Dermis microvascular lymphatic vessel endothelial cell (primary cell): ENCODE results near the gene CYB561D1. TPM values are rescaled to one million over a fixed set of nuclear protein-coding genes. Genes with fewer than 3 reads are reported as not detected.

Experiments
- DNase-seq, 2 donors: peaks; one replicate each; pipeline versions ENCODE4 v3.0.0 to v3.0.0-alpha.2; 2010; ENCODE audit warnings: low read depth in 2 of 2
- total RNA-seq: library from RNA; depleted of rRNA; stranded (reverse); fragments of >200 nt; gene quantifications from 2 replicates; pipeline ENCODE4 v1.2.1, GENCODE V29; 2014

Gene CYB561D1
- total RNA-seq, 1 donor from 2014 or later = 3.1 TPM

GRCh38 chr1:109479901-109480300 is 14.0 kb upstream of the CYB561D1 start:
- DNase-seq = no peak

GRCh38 chr1:109481646-109482045 is 12.2 kb upstream of the CYB561D1 start:
- no peak for DNase-seq

- DNase-seq = no peak
Measured at GRCh38 chr1:109482242-109482641, 11.7 kb upstream of the CYB561D1 start.

- DNase-seq = no peak
Measured at GRCh38 chr1:109482791-109483671, 10.9 kb upstream of the CYB561D1 start.

- DNase-seq = peak; percentile 82 to 89
Measured at GRCh38 chr1:109483672-109484518, 10.0 kb upstream of the CYB561D1 start, which contains the start of gene ATXN7L2. TSS of gene ATXN7L2 (plus strand) at chr1:109483905. CDS start at chr1:109483954, 49 bp downstream.

- no peak for DNase-seq
Measured at GRCh38 chr1:109484519-109484975, 9.3 kb upstream of the CYB561D1 start.

GRCh38 chr1:109485001-109485400 is 8.9 kb upstream of the CYB561D1 start:
- no peak for DNase-seq

GRCh38 chr1:109487261-109487660 is 6.6 kb upstream of the CYB561D1 start:
- no peak for DNase-seq

- no peak for DNase-seq
Measured at GRCh38 chr1:109488201-109488600, 5.7 kb upstream of the CYB561D1 start.

- no peak for DNase-seq
Measured at GRCh38 chr1:109488696-109489095, 5.2 kb upstream of the CYB561D1 start.

- peak; percentile 27 to 64 for DNase-seq
Measured at GRCh38 chr1:109490029-109490933, 3.6 kb upstream of the CYB561D1 start.

GRCh38 chr1:109490934-109491302 is 3.0 kb upstream of the CYB561D1 start:
- DNase-seq = no peak

- DNase-seq = no peak
Measured at GRCh38 chr1:109491372-109491771, 2.5 kb upstream of the CYB561D1 start.

GRCh38 chr1:109492779-109493178 is 1.1 kb upstream of the CYB561D1 start:
- peak in 1 of 2 donors; percentile 32 for DNase-seq

GRCh38 chr1:109493227-109493626 is 667 bp upstream of the CYB561D1 start:
- DNase-seq = no peak

- DNase-seq = no peak
Measured at GRCh38 chr1:109495738-109496137, 1.8 kb downstream of the CYB561D1 start.

- no peak for DNase-seq
Measured at GRCh38 chr1:109497449-109498160, 3.7 kb downstream of the CYB561D1 start.

GRCh38 chr1:109498161-109498801 is 4.4 kb downstream of the CYB561D1 start:
- DNase-seq = peak; percentile 49 to 57

- DNase-seq = no peak
Measured at GRCh38 chr1:109499081-109499480, 5.2 kb downstream of the CYB561D1 start.
